ENCODE measurements around the gene UBE2I.
"Not testable (repeated sequence)": the region's sequence is repeated elsewhere in the genome, so short reads cannot be mapped to it uniquely, and the experiment has no call there.

GRCh38 chr16:1328961-1329360 lies 19.5 kb downstream of the UBE2I start:
- TF ChIP-seq ELK1 (IDR thresholded peaks at IDR 0.05; ENCODE audit: borderline replicate concordance, low read depth, low read length); USF2 (IDR thresholded peaks at IDR 0.05; ENCODE audit: low read depth, low read length); CTCF (conservative IDR thresholded peaks at IDR 0.05; ENCODE audit: low read depth, low read length); POLR2A (IDR thresholded peaks at IDR 0.05; ENCODE audit: low read depth, low read length); SMC3 (IDR thresholded peaks at IDR 0.05; ENCODE audit: low read depth, low read length); BHLHE40 (IDR thresholded peaks at IDR 0.05; ENCODE audit: low read depth, low read length): not testable (repeated sequence)
